HCT116 (cell line): Measurements from ENCODE around the gene GRK2.

ENCODE experiments used
- CEBPB ChIP-seq: IDR thresholded peaks from 2 replicates; pipeline ENCODE4 v1.6.1; 2012; ENCODE audit warnings: low read depth
- CTCF ChIP-seq, 3 experiments: fragments of 200-600 bp in 1 of 3; sonication (generic) in 1 of 3; IDR thresholded peaks in 2 of 3; conservative IDR thresholded peaks in 1 of 3; 2 replicates each; pipeline ENCODE4 v1.5.1; 2012 to 2017; ENCODE audit warnings: low read depth in 2 of 3, low read length in 2 of 3, antibody characterized with exemption in 1 of 3, borderline replicate concordance in 1 of 3, control low read depth in 1 of 3, mild to moderate bottlenecking in 1 of 3, mixed read lengths in 1 of 3, mixed run types in 1 of 3, moderate library complexity in 1 of 3; ENCODE audit not compliant: insufficient read depth in 1 of 3
- ELF1 ChIP-seq: IDR thresholded peaks from 2 replicates; pipeline ENCODE4 v1.6.1; 2012; ENCODE audit warnings: low read depth, borderline replicate concordance
- POLR2A ChIP-seq: IDR thresholded peaks from 2 replicates; pipeline ENCODE4 v1.7.0; 2011; ENCODE audit warnings: borderline replicate concordance; ENCODE audit not compliant: insufficient read depth, insufficient read length; ENCODE audit errors: extremely low read depth
- SIN3A ChIP-seq: IDR thresholded peaks from 2 replicates; pipeline ENCODE4 v1.6.1; 2012; ENCODE audit warnings: low read depth
- TCF7L2 ChIP-seq: IDR thresholded peaks from 2 replicates; pipeline ENCODE4 v1.7.0; 2011; ENCODE audit warnings: borderline replicate concordance, inconsistent platforms; ENCODE audit not compliant: insufficient read depth, insufficient read length; ENCODE audit errors: extremely low read depth
- YY1 ChIP-seq: IDR thresholded peaks from 2 replicates; pipeline ENCODE4 v1.6.1; 2011; ENCODE audit warnings: low read length, low read depth, moderate library complexity, mild to moderate bottlenecking; ENCODE audit not compliant: insufficient replicate concordance; ENCODE audit errors: extremely low read depth
- ZBTB33 ChIP-seq: IDR thresholded peaks from 2 replicates; pipeline ENCODE4 v1.6.1; 2011; ENCODE audit warnings: mild to moderate bottlenecking, low read length, moderate library complexity; ENCODE audit not compliant: insufficient replicate concordance; ENCODE audit errors: extremely low read depth

DNA sequence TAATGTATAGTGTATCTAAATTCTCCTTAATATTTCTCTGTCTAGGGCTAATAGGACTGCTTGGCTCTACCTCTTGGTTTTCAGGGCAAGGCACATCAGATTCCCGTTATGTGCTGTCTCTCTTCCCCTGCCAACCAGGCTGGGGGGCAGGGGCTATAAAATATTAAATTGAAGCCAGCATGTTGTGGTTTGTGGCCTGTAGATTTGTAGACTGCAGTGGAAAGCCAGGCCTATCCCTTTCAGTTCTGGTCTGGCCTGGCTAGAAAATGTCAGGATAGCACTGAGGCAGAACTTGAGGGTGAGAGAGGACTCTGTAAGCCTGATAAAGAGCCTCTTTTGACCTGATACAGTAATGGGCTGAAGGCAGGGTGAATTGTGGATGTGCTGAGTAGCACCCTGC is 14.4 kb upstream of the GRK2 start:
- TF ChIP-seq CTCF (IDR thresholded peaks at IDR 0.05 in 2 of 3, conservative IDR thresholded peaks at IDR 0.05 in 1 of 3; ENCODE audit: borderline replicate concordance in 1 of 3, insufficient read depth in 1 of 3, low read depth in 2 of 3, low read length in 2 of 3) = no peak
- TF ChIP-seq POLR2A = no peak
- no peak for TF ChIP-seq YY1
- no peak for TF ChIP-seq ZBTB33
- TF ChIP-seq CEBPB = no peak
- no peak for TF ChIP-seq TCF7L2
- TF ChIP-seq SIN3A = no peak
- no peak for TF ChIP-seq ELF1
